Anterior cingulate cortex (tissue), 58 donors: Measurements from ENCODE around the gene RNF126.
A peak's percentile ranks its signal among the peaks of the same experiment; 100 is the strongest.
"Not testable (repeated sequence)": the region's sequence is repeated elsewhere in the genome, so short reads cannot be mapped to it uniquely, and the experiment has no call there.

Experiments used
- DNase-seq, 58 donors: peaks; one replicate each; lab custom pipeline; 2025; lab: John Stamatoyannopoulos, UW

RNF126 gene

DNA sequence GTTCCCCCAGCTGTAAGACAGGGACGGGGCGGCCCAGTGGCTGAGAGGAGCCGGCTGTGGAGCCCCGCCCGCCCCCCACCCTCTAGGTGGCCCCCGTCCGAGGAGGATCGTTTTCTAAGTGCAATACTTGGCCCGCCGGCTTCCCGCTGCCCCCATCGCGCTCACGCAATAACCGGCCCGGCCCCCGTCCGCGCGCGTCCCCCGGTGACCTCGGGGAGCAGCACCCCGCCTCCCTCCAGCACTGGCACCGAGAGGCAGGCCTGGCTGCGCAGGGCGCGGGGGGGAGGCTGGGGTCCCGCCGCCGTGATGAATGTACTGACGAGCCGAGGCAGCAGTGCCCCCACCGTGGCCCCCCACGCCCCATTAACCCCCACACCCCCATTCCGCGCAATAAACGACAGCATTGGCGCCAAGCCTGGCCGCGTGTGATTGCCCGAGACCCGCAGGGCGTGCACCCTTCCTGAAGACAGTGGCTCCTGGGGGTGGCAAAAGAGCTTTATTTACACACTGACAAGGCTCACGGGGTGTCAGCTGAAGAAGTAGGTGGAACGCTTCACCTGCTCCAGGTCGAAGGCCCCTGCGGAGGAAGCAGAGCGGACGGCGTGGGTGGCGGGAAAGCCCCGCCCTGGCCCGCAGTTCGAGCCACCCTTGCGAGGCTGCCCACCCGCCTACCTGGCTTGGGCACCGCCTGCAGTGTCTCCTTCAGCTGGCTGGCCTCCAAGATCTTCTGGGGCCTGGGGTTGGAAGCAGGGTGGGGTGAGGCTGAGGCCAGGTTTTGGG is 46.1 kb downstream of the RNF126 start:
- no peak for DNase-seq

DNA sequence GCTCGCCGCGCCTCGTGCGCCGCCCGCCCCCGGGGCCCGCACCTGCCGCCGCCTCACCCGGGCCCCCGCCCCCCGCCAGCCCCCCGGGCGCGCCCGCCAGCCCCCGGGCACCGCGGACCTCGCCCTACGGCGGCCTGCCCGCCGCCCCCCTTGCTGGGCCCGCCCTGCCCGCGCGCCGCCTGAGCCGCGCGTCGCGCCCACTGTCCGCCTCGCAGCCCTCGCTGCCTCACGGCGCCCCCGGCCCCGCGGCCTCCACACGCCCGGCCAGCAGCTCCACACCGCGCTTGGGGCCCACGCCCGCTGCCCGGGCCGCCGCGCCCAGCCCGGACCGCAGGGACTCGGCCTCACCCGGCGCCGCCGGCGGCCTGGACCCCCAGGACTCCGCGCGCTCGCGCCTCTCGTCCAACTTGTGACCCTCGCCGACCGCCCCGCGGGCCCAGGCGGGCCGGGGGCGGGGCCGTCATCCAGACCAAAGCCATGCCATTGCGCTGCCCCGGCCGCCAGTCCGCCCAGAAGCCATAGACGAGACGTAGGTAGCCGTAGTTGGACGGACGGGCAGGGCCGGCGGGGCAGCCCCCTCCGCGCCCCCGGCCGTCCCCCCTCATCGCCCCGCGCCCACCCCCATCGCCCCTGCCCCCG is 46.8 kb downstream of the RNF126 start:
- no peak for DNase-seq

DNA sequence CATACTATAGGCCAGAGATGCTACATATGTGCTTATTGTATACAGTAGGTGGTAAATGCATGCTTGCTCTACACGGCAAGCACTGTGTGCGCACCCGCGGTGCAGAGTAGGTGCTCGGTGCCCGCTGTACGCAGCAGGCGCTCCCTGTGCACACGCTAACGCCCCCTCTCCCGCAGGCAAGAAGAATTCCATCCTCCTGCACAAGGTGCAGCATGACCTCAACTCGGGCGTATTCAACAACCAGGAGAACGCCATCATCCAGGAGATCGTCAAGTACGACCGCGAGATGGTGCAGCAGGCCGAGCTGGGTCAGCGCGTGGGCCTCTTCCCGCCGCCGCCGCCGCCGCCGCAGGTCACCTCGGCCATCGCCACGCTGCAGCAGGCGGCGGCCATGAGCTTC is 47.4 kb downstream of the RNF126 start:
- DNase-seq = peak in 1 of 58 donors; percentile 28

DNA sequence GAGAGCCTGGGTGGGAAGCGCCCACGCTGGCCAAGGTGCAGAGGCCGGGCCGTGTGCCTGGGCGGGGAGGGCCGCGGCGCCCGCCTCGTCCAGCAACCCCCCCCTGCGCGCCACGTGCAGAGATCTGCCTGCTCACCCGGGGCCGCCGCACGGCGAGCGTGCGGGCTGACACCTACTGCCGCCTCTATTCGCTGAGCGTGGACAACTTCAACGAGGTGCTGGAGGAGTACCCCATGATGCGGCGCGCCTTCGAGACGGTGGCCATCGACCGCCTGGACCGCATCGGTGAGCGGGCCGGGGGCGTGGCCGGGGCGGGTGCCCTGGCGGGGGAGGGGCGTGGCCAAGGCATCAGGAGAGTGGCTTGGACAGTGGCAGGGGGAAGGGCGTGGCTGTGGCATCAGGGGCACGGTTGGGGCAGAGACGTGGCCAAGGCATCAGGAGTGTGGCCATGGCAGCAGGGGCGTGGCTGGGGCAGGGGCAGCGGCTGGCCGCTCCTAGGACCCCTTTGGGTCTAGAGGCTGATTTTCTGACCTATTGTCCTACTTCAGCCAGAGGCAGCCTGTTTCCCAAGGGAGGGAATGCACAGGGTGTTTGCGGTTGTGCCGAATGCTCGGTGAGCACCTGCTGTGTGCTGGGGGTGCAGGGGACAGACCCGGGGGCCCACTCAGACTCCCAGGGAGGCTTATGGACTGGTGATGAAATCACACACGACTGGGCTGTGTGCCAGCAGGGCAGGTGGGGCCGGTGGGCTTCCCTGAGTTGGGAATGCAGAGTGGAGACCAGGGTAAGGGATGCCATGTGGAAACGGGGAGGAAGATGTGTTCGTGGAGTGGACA is 49.1 kb downstream of the RNF126 start:
- DNase-seq = no peak

DNA sequence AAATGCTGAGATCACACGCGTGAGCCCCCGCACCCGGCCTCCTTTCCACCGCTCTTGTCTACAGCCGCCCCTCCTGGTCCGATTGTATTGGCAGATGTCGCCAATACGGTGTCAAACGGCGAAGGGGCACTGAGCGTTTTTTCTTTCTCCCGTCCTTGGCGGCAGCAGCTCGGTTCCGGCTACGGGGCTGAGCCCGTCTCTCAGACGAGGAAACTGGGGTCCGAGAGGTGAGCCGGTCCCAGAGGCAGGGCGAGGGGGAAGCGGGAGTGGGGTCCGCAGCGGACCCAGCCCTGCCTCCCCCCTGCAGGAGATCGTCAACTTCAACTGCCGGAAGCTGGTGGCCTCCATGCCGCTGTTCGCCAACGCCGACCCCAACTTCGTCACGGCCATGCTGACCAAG is 50.1 kb downstream of the RNF126 start:
- DNase-seq = no peak

DNA sequence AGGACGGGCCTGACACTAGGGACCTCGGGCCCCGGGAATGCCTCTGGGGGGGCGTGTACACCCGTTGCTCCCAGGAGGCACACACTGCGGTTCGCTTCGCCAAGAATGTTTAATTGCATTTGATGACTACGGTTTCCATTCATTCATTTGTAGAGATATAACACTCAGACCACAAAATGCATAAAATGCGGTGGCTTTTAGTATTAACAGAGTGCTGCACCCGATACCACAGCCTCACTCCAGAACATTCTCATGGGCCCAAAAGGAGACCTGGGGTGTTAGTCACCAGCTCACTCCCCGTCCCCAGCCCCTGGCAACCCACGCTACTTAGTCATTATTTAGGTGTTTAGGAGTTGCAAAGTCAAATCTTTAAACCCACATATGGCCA is 51.5 kb downstream of the RNF126 start:
- no peak for DNase-seq

DNA sequence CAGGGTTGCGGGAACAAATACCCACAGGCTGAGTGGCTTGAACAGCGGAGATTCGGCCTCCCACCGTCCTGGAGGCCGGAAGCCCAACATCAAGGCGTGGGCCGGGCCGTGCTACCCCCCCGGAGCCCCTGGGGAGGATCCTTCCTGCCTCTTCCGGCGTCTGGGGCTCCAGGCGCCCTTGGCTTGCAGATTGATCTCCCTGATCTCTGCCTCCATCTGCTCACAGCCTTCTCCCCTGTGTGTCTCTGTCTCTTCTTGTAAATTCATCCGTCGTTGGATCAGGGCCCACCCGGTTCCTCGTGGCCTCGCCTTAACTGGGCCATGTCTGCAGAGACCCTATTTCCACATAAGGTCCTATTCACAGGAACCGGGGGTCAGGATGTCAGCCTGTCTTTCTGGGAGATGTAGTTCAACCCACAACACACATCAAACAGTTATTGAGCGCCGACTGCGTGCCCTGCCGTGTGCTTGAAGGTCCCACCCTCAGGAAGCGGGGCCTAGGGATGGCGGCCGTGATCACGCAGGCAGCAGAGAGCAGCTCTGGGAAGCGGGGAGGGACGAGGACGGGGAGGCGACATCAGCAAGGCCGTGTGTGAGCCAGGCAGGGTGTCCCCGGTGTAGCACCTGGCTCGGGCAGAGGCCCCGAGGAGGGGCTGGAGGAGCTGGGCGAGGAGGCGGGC is 52.1 kb downstream of the RNF126 start:
- DNase-seq = peak in 1 of 58 donors; percentile 13

DNA sequence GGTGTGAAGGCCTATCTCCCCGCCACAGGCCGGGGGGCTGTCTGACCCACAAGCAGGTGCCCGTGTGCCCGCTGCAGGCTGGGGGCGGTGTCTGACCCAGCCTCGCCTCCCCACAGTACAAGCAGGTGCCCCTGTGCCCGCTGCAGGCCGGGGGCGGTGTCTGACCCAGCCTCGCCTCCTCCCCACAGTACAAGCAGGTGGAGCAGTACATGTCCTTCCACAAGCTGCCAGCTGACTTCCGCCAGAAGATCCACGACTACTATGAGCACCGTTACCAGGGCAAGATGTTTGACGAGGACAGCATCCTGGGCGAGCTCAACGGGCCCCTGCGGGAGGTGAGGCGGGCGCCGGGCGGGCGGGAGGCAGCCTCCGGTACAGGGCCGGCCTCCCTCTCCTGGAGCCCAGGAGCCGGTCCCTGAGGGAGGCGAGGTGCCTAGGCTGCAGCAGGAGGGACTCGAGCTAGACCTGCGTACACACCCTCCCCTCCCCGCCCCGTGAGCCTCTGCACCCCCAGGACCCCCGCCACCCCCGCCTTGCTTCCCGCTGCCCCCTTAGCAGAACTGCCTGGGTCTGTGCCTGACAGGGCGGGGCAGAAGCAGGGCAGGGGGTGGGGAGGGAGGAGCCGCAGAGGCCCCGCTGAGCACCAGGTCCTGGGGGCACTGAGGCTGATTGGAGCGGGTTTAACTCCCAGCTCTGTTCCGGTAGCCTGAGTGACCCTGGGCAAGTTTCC is 52.8 kb downstream of the RNF126 start:
- DNase-seq = peak in 1 of 58 donors; percentile 23

DNA sequence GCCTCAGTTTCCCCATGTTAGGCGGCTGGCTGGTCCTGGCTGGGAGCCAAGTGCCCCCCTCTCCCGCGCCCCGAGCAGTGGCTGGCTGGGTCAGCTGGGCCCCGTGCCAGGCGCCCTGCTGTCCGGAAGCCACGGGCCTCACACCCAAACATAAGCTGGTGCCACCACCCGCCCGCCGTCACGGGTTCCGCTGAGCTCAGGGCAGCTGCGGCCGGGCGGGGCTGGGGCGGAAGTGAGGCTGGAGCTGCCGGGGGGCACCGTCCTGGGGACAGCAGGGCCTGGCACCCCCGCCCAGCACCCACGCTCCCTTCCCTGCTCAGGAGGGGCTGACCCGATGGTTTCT is 54.0 kb downstream of the RNF126 start:
- peak in 50 of 58 donors; percentile 18 to 94 (median 72) for DNase-seq

DNA sequence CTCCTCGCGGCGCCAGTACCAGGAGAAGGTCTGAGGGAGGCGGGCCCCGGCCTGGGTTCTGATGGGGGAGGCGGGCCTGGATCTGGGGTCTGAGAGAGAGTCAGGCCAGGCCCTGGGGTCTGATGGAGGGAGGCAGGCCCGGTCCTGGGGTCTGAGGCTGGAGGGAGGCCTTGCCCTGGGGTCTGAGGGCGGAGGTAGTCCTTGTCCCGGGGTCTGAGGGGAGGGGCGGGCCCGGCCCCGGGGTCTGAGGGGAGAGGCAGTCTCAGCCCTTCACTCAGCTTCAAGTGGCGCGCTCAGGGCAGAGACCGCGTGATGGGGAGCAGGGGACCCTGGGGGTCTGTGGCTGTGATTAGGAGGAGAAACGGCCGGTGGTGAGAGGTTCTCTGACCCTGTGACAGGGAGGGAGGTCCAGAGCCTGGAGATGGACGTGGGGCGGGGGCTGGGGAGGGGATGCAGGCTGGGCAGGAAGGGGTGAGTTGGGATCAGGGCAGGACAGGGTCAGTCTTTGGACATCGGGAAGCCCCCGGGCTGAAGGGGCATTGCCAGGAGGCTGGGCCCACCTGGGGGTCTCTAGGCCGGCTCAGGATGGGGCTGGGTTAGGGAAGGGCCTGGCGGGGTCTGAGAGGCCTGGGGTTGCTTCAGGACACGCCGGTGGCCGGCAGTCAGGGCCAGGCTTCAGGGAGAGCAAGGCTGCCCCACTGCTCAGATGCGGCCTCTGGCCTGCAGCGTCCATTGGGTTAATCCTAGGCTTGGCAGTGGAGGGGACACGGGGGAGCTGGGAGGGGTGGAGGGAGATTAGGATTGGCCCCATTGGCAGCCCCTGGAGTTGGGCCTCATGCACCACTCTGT is 54.6 kb downstream of the RNF126 start:
- DNase-seq = no peak

DNA sequence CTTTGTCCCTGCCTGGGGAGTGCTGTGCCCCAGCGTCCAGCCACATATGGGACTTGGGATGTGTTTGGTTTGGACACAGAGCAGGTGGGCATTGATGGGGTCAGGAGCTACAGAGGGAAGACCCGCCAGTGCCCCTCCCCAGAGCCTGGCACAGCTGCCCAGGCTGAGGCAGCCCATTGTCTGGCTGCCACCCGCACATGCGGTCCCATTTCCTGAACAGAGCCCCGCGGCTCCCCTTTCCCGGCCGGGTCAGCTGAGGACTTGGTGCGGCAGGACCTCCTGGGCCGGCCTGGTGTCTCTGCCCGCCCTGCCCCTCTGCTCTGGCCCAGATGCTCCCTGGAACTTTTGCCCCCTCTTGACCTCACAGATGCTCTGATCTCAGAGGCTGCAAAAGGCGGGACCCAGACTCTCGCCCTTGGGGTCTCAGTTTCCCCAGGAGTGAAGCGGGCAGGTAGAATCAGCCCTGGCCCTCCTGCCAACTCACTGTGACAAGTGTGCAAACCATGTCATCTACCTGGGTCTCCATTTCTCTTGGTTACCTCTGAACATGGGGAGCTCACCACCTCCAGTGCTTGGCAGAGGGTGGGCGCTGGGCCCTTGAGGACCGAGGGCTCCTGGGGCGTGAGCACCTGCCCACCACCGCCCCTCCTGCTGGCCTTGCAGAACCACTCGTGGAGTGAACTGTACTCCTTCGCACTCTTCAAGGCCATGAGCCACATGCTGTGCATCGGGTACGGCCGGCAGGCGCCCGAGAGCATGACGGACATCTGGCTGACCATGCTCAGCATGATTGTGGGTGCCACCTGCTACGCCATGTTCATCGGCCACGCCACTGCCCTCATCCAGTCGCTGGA is 55.5 kb downstream of the RNF126 start:
- peak in 16 of 58 donors; percentile 10 to 66 (median 36) for DNase-seq

DNA sequence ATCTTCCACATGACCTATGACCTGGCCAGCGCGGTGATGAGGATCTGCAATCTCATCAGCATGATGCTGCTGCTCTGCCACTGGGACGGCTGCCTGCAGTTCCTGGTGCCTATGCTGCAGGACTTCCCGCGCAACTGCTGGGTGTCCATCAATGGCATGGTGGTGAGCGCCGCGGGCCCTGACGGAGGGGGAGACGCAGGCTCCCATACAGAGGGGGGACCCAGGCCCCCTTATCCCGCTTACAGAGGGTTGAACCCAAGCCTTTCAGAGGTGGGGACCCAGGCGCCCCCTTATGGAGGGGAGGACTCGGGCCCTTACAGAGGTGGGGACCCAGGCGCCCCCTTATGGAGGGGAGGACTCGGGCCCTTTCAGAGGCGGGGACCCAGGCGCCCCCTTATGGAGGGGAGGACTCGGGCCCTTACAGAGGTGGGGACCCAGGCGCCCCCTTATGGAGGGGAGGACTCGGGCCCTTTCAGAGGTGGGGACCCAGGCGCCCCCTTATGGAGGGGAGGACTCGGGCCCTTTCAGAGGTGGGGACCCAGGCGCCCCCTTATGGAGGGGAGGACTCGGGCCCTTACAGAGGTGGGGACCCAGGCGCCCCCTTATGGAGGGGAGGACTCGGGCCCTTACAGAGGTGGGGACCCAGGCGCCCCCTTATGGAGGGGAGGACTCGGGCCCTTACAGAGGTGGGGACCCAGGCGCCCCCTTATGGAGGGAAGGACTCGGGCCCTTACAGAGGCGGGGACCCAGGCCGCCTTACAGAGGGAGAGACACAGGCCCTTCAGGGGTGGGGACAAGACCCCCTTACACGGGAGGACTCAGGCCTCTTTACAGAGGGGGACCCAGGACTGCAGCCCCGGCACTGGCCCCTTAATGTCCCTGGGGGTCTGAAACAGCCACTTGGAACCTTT is 57.7 kb downstream of the RNF126 start:
- not testable (repeated sequence) for DNase-seq

DNA sequence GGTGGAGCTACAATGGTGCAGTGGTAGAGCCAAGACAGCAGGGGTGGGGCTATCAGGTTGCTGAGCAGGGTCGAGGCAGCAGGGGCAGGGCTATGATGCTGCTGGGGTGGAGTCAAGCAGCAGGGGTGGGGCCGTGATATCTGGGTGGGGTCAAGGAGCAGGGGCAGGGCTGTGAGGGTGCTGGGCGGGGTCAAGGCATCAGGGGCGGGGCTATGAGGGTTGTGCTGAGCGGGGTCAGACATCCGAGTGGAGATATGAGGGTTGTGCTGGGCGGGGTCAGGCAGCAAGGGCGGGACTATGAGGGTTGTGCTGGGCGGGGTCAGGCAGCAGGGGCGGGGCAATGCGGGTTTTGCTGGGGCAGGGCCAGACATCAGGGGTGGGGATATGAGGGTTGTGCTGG is 58.7 kb downstream of the RNF126 start:
- DNase-seq = no peak

DNA sequence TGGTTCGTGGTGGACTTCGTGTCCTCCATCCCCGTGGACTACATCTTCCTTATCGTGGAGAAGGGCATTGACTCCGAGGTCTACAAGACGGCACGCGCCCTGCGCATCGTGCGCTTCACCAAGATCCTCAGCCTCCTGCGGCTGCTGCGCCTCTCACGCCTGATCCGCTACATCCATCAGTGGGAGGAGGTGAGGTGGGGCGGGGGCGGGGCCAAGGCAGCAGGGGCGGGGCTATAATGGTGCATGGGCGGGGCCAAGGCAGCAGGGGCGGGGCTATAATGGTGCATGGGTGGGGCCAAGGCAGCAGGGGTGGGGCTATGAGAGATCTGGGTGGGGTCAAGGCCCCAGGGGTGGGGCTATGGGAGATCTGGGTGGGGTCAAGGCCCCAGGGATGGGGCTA is 59.2 kb downstream of the RNF126 start:
- not testable (repeated sequence) for DNase-seq

DNA sequence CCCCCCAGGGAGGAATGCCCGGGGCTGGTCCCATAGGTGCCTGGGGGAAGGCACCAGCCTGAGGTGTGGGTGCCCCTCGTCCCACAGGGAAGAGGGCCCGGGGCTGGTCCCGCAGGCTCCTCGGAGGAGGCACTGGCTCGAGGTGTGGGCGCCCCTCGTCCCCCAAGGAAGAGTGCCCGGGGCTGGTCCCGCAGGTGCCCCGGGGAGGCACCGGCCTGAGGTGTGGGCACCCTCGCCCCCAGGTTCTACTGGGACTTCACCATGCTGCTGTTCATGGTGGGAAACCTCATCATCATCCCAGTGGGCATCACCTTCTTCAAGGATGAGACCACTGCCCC is 59.7 kb downstream of the RNF126 start:
- DNase-seq = not testable (repeated sequence)

DNA sequence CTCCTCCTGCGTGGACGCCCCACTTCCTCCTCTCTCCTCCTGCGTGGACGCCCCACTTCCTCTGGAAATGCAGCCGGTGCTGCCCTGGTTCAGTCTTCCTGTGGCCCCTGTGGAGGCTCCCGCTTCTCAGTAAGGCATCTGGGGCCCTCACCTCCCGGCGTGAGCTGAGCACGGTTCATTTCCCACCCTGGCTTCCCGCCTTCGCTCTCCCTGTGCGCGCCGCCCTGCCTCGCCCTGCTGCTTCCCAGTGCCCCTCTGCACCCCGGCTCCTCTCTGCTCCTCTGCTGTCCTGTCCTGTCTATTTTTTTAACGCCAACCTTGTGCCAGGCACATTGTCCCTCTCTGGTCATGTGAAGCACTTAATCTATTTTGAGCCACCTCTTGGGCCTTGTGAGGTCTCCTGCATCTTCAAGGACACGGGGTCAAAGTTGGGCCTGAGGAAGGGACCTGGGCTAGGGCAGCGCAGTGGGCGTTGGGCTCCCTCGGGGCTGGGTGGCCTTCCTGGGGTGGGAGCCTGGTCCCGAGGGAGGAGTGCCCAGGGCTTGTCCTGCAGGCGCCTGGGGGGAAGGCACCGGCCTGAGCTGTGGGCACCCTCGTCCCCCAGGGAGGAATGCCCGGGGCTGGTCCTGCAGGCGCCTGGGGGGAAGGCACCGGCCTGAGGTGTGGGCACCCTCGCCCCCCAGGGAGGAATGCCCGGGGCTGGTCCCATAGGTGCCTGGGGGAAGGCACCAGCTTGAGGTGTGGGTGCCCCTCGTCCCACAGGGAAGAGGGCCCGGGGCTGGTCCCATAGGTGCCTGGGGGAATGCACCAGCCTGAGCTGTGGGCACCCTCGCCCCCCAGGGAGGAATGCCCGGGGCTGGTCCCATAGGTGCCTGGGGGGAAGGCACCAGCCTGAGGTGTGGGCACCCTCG is 60.4 kb downstream of the RNF126 start:
- DNase-seq = no peak
